Measurements from ENCODE around the gene GALNT13.

GALNT13 gene

GRCh38 chr2:154189953-154190352, 318.2 kb downstream of the GALNT13 start:
- peaks cover 9% of the 10 kb centered on the region for H3K9me3 Mint-ChIP-seq
- H3K4me3 Mint-ChIP-seq, result no peak overlapping the region
- no peak for DNase-seq (ENCODE audit: low spot score in 2 of 2)
- ATAC-seq (ENCODE audit: low read depth), result no peak
- H3K27me3 Mint-ChIP-seq, result no peaks in the 10 kb centered on the region
- no peaks in the 10 kb centered on the region for H3K36me3 Mint-ChIP-seq
- H3K27ac Mint-ChIP-seq, result no peak overlapping the region
- no peaks in the 10 kb centered on the region for H3K4me1 Mint-ChIP-seq

GRCh38 chr2:154193246-154193645, 321.5 kb downstream of the GALNT13 start:
- Mint-ChIP-seq H3K27ac (no peak overlapping the region), H3K4me1 (no peaks in the 10 kb centered on the region), H3K4me3 (no peak overlapping the region), H3K36me3 (no peaks in the 10 kb centered on the region), H3K9me3 (peaks cover 3% of the 10 kb centered on the region), H3K27me3 (no peaks in the 10 kb centered on the region)
- no peak for DNase-seq (ENCODE audit: low spot score in 2 of 2)
- ATAC-seq (ENCODE audit: low read depth), result no peak

- H3K27ac Mint-ChIP-seq, result no peak overlapping the region
- ATAC-seq (ENCODE audit: low read depth) (no peak), DNase-seq (ENCODE audit: low spot score in 2 of 2) (no peak)
- no peaks in the 10 kb centered on the region for H3K4me1 Mint-ChIP-seq
- no peak overlapping the region for H3K4me3 Mint-ChIP-seq
- H3K9me3 Mint-ChIP-seq, result peaks cover 3% of the 10 kb centered on the region
- H3K36me3 Mint-ChIP-seq, result no peaks in the 10 kb centered on the region
- H3K27me3 Mint-ChIP-seq, result no peaks in the 10 kb centered on the region
These were observed 323.4 kb downstream of the GALNT13 start for GRCh38 chr2:154194909-154195643.

- H3K9me3 Mint-ChIP-seq, result peaks cover 3% of the 10 kb centered on the region
These were observed 324.0 kb downstream of the GALNT13 start for GRCh38 chr2:154195644-154196195.

GRCh38 chr2:154198866-154199265, 327.1 kb downstream of the GALNT13 start:
- no peak overlapping the region for H3K4me3 Mint-ChIP-seq
- DNase-seq (ENCODE audit: low spot score in 2 of 2) (no peak), ATAC-seq (ENCODE audit: low read depth) (no peak)
- no peaks in the 10 kb centered on the region for H3K4me1 Mint-ChIP-seq
- H3K27me3 Mint-ChIP-seq, result no peaks in the 10 kb centered on the region
- no peaks in the 10 kb centered on the region for H3K36me3 Mint-ChIP-seq
- peaks cover 2% of the 10 kb centered on the region for H3K9me3 Mint-ChIP-seq
- no peak overlapping the region for H3K27ac Mint-ChIP-seq

More at GRCh38 chr2:154195644-154196195, 324.0 kb downstream of the GALNT13 start:
- no peak overlapping the region for H3K27ac Mint-ChIP-seq
- DNase-seq (ENCODE audit: low spot score in 2 of 2) (no peak), ATAC-seq (ENCODE audit: low read depth) (no peak)
- no peak overlapping the region for H3K4me3 Mint-ChIP-seq
- no peaks in the 10 kb centered on the region for H3K27me3 Mint-ChIP-seq
- H3K36me3 Mint-ChIP-seq, result no peaks in the 10 kb centered on the region
- no peaks in the 10 kb centered on the region for H3K4me1 Mint-ChIP-seq

GRCh38 chr2:154203206-154203605, 331.5 kb downstream of the GALNT13 start:
- peaks cover 4% of the 10 kb centered on the region for H3K9me3 Mint-ChIP-seq
- H3K27me3 Mint-ChIP-seq, result no peaks in the 10 kb centered on the region
- ATAC-seq (ENCODE audit: low read depth), result no peak
- DNase-seq (ENCODE audit: low spot score in 2 of 2), result no peak
- no peaks in the 10 kb centered on the region for H3K36me3 Mint-ChIP-seq
- no peak overlapping the region for H3K4me3 Mint-ChIP-seq
- H3K27ac Mint-ChIP-seq, result no peak overlapping the region
- no peaks in the 10 kb centered on the region for H3K4me1 Mint-ChIP-seq

- peaks cover 4% of the 10 kb centered on the region for H3K9me3 Mint-ChIP-seq
- no peak overlapping the region for H3K4me3 Mint-ChIP-seq
- H3K4me1 Mint-ChIP-seq, result no peaks in the 10 kb centered on the region
- ATAC-seq (ENCODE audit: low read depth) (no peak), DNase-seq (ENCODE audit: low spot score in 2 of 2) (no peak)
- H3K27me3 Mint-ChIP-seq, result no peaks in the 10 kb centered on the region
- H3K27ac Mint-ChIP-seq, result no peak overlapping the region
- H3K36me3 Mint-ChIP-seq, result no peaks in the 10 kb centered on the region
These were observed 332.2 kb downstream of the GALNT13 start for GRCh38 chr2:154203902-154204301.

- no peaks in the 10 kb centered on the region for H3K4me1 Mint-ChIP-seq
- H3K9me3 Mint-ChIP-seq, result peaks cover 9% of the 10 kb centered on the region
- no peak for DNase-seq (ENCODE audit: low spot score in 2 of 2)
- H3K36me3 Mint-ChIP-seq, result no peaks in the 10 kb centered on the region
- ATAC-seq (ENCODE audit: low read depth), result no peak
- no peak overlapping the region for H3K27ac Mint-ChIP-seq
- H3K27me3 Mint-ChIP-seq, result no peaks in the 10 kb centered on the region
- no peak overlapping the region for H3K4me3 Mint-ChIP-seq
These were observed 335.7 kb downstream of the GALNT13 start for GRCh38 chr2:154207288-154208047.

- no peak overlapping the region for H3K27ac Mint-ChIP-seq
- H3K4me3 Mint-ChIP-seq, result no peak overlapping the region
- no peak for DNase-seq (ENCODE audit: low spot score in 2 of 2)
- no peaks in the 10 kb centered on the region for H3K4me1 Mint-ChIP-seq
- no peaks in the 10 kb centered on the region for H3K27me3 Mint-ChIP-seq
- no peaks in the 10 kb centered on the region for H3K36me3 Mint-ChIP-seq
- no peak for ATAC-seq (ENCODE audit: low read depth)
- H3K9me3 Mint-ChIP-seq, result no peaks in the 10 kb centered on the region
These were observed 352.0 kb downstream of the GALNT13 start for GRCh38 chr2:154223726-154224125.

GRCh38 chr2:154226931-154227330, 355.2 kb downstream of the GALNT13 start:
- no peaks in the 10 kb centered on the region for H3K27me3 Mint-ChIP-seq
- DNase-seq (ENCODE audit: low spot score in 2 of 2), result no peak
- no peak overlapping the region for H3K4me3 Mint-ChIP-seq
- peaks cover 3% of the 10 kb centered on the region for H3K9me3 Mint-ChIP-seq
- ATAC-seq (ENCODE audit: low read depth), result no peak
- no peaks in the 10 kb centered on the region for H3K36me3 Mint-ChIP-seq
- no peak overlapping the region for H3K27ac Mint-ChIP-seq
- no peaks in the 10 kb centered on the region for H3K4me1 Mint-ChIP-seq

GRCh38 chr2:154228566-154229280, 357.0 kb downstream of the GALNT13 start:
- ATAC-seq (ENCODE audit: low read depth) (no peak), DNase-seq (ENCODE audit: low spot score in 2 of 2) (no peak)
- H3K36me3 Mint-ChIP-seq, result no peaks in the 10 kb centered on the region
- no peaks in the 10 kb centered on the region for H3K4me1 Mint-ChIP-seq
- no peaks in the 10 kb centered on the region for H3K27me3 Mint-ChIP-seq
- H3K9me3 Mint-ChIP-seq, result peaks cover 4% of the 10 kb centered on the region
- no peak overlapping the region for H3K27ac Mint-ChIP-seq
- H3K4me3 Mint-ChIP-seq, result no peak overlapping the region

- H3K36me3 Mint-ChIP-seq, result no peaks in the 10 kb centered on the region
- H3K9me3 Mint-ChIP-seq, result peaks cover 5% of the 10 kb centered on the region
- DNase-seq (ENCODE audit: low spot score in 2 of 2) (no peak), ATAC-seq (ENCODE audit: low read depth) (no peak)
- H3K4me1 Mint-ChIP-seq, result no peaks in the 10 kb centered on the region
- H3K27me3 Mint-ChIP-seq, result no peaks in the 10 kb centered on the region
- H3K4me3 Mint-ChIP-seq, result no peak overlapping the region
- no peak overlapping the region for H3K27ac Mint-ChIP-seq
These were observed 358.2 kb downstream of the GALNT13 start for GRCh38 chr2:154229966-154230365.

GRCh38 chr2:154231021-154231420, 359.3 kb downstream of the GALNT13 start:
- no peak overlapping the region for H3K4me3 Mint-ChIP-seq
- no peaks in the 10 kb centered on the region for H3K4me1 Mint-ChIP-seq
- peaks cover 5% of the 10 kb centered on the region for H3K9me3 Mint-ChIP-seq
- no peak for ATAC-seq (ENCODE audit: low read depth)
- H3K36me3 Mint-ChIP-seq, result no peaks in the 10 kb centered on the region
- no peak overlapping the region for H3K27ac Mint-ChIP-seq
- no peaks in the 10 kb centered on the region for H3K27me3 Mint-ChIP-seq
- DNase-seq (ENCODE audit: low spot score in 2 of 2), result no peak

- Mint-ChIP-seq H3K4me3 (no peak overlapping the region), H3K4me1 (no peaks in the 10 kb centered on the region), H3K27me3 (no peaks in the 10 kb centered on the region), H3K36me3 (no peaks in the 10 kb centered on the region), H3K9me3 (peaks cover 5% of the 10 kb centered on the region), H3K27ac (no peak overlapping the region)
- DNase-seq (ENCODE audit: low spot score in 2 of 2) (no peak), ATAC-seq (ENCODE audit: low read depth) (no peak)
These were observed 361.5 kb downstream of the GALNT13 start for GRCh38 chr2:154233231-154233630.
